Mammary epithelial cell (primary cell): ENCODE data around the gene HAUS5.

ENCODE experiments used
- CTCF ChIP-seq, 2 donors: IDR thresholded peaks in 1 of 2; conservative IDR thresholded peaks in 1 of 2; 2 replicates each; pipeline ENCODE4 v1.5.1; 2011 to 2012; ENCODE audit warnings: inconsistent platforms in 2 of 2, low read length in 2 of 2, mild to moderate bottlenecking in 2 of 2, control low read depth in 1 of 2, low read depth in 1 of 2; ENCODE audit not compliant: insufficient read depth in 1 of 2; ENCODE audit errors: extremely low read depth in 1 of 2
- EZH2 ChIP-seq: IDR thresholded peaks from 2 replicates; pipeline ENCODE4 v1.6.1; 2012; ENCODE audit warnings: low read length, inconsistent platforms, borderline replicate concordance

DNA sequence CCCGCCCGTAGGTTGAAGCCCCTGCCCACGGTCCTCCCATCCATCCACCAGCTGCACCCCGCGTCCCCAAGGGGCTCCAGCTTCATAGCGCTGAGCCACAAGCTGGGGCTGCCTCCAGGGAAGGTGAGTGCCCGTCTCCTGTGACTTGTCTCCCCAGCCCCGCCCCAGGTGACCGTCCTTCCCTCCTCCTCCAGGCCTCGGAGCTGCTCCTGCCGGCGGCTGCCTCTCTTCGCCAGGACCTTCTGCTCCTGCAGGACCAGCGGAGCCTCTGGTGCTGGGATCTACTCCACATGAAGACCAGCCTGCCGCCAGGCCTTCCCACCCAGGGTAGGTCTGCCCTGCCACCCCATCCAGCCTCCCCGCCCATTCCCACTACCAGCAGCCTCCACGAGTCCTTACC, 7.5 kb downstream of the HAUS5 start:
- TF ChIP-seq CTCF (conservative IDR thresholded peaks at IDR 0.05 in 1 of 2, IDR thresholded peaks at IDR 0.05 in 1 of 2; ENCODE audit: extremely low read depth in 1 of 2, insufficient read depth in 1 of 2, low read depth in 1 of 2, low read length in 2 of 2) (no peak), EZH2 (no peak)
